ENCODE results near the gene VIM.

GRCh38 chr10:17226891-17227303, 1.1 kb upstream of the VIM start:
- TF ChIP-seq CTCF (IDR thresholded peaks at IDR 0.05; ENCODE audit: insufficient read depth, low read length) (no peak), POLR2AphosphoS5 (IDR thresholded peaks at IDR 0.05; ENCODE audit: low read depth) (no peak), SPI1 (IDR thresholded peaks at IDR 0.05; ENCODE audit: borderline replicate concordance, low read depth) (no peak), REST (IDR thresholded peaks at IDR 0.05; ENCODE audit: insufficient replicate concordance, low read depth) (no peak), GABPA (IDR thresholded peaks at IDR 0.05; ENCODE audit: low read depth) (no peak)
